ENCODE measurements around the gene PCGF3.
"Not testable (repeated sequence)": the region's sequence is repeated elsewhere in the genome, so short reads cannot be mapped to it uniquely, and the experiment has no call there.

The PCGF3 gene

GRCh38 chr4:730511-730910, 24.9 kb downstream of the PCGF3 start:
- Mint-ChIP-seq H3K27me3 (no peaks in the 10 kb centered on the region), H3K4me1 (peaks cover 19% of the 10 kb centered on the region), H3K9me3 (no peaks in the 10 kb centered on the region), H3K36me3 (peaks cover 35% of the 10 kb centered on the region), H3K27ac (no peak overlapping the region), H3K4me3 (no peak overlapping the region)
- no peak for ATAC-seq

- H3K27me3 Mint-ChIP-seq, H3K27ac Mint-ChIP-seq, H3K9me3 Mint-ChIP-seq, H3K4me3 Mint-ChIP-seq: not testable (repeated sequence)
- Mint-ChIP-seq H3K36me3 (peaks cover 39% of the 10 kb centered on the region), H3K4me1 (peaks cover 18% of the 10 kb centered on the region)
- peak; percentile 57 for ATAC-seq
Measured at GRCh38 chr4:730946-731904, 25.6 kb downstream of the PCGF3 start.

GRCh38 chr4:731954-732353, 26.3 kb downstream of the PCGF3 start:
- not testable (repeated sequence) for H3K9me3 Mint-ChIP-seq, H3K27me3 Mint-ChIP-seq, H3K4me3 Mint-ChIP-seq, H3K27ac Mint-ChIP-seq
- peaks cover 11% of the 10 kb centered on the region for H3K4me1 Mint-ChIP-seq
- peak; percentile 62 for ATAC-seq
- peaks cover 39% of the 10 kb centered on the region for H3K36me3 Mint-ChIP-seq

DNA sequence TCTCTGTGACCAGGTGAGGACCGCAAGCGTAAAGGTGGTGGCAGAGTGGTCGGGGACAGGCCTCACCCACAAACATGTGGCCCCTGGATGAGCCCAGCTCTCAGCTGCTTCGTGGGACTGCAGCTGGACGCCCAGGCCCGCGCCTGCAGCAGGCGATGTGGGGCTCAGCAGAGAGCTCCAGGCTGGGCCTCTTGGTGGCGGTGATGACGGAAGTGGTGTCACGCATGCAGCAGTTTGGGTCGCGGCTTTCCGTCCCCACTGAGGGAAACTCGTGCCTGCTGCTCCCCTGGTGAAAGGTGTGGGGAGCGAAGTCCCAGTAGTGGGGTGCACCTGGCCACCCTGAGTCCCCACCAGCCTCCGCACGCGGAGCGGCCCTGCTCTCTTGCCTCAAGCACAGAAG, 26.9 kb downstream of the PCGF3 start:
- Mint-ChIP-seq H3K9me3 (no peaks in the 10 kb centered on the region), H3K4me3 (no peak overlapping the region), H3K27ac (no peak overlapping the region), H3K36me3 (peaks cover 40% of the 10 kb centered on the region), H3K27me3 (no peaks in the 10 kb centered on the region), H3K4me1 (peaks cover 6% of the 10 kb centered on the region)
- peak; percentile 13 for ATAC-seq

GRCh38 chr4:732911-733630, 27.4 kb downstream of the PCGF3 start:
- Mint-ChIP-seq H3K27me3 (no peaks in the 10 kb centered on the region), H3K9me3 (no peaks in the 10 kb centered on the region), H3K4me3 (no peak overlapping the region), H3K4me1 (peaks cover under 1% of the 10 kb centered on the region), H3K27ac (no peak overlapping the region), H3K36me3 (peaks cover 46% of the 10 kb centered on the region)
- peak; percentile 46 for ATAC-seq

DNA sequence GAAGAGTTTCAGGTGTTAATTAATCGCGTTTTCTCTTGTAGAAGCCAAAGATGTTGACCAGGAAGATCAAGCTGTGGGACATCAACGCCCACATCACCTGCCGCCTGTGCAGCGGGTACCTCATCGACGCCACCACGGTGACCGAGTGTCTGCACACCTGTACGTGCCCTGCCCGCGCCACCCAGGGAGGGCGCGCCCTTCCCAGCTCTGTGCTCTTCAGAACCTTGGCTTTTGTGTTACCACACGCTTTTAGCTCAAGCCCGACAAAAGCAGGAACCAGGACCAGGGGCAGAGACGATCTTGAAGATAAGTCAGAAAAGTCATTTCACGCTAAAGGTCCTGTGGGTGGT, 28.0 kb downstream of the PCGF3 start:
- H3K27ac Mint-ChIP-seq: no peak overlapping the region
- no peaks in the 10 kb centered on the region for H3K27me3 Mint-ChIP-seq
- no peaks in the 10 kb centered on the region for H3K9me3 Mint-ChIP-seq
- peaks cover 48% of the 10 kb centered on the region for H3K36me3 Mint-ChIP-seq
- no peak overlapping the region for H3K4me3 Mint-ChIP-seq
- no peak for ATAC-seq
- H3K4me1 Mint-ChIP-seq: no peaks in the 10 kb centered on the region

DNA sequence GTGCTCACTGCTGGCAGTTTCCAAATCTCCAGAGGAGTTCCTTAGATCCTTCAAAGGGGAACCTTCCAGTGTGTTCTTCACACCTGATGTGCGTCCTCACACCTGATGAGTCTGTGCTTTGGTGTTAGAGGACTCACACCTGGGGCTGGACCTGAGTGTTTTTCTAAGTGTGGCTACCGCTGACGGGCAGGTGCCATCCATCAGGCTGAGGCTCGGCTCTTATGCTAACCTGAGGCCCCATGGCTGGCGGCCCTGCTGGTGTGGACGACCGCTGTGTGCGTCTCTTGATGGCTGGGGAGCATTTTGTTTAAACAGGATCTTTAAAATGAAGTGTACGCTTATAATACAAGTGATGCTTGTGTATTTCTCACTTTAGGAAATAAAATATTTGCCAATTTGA, 28.4 kb downstream of the PCGF3 start:
- H3K27ac Mint-ChIP-seq: no peak overlapping the region

DNA sequence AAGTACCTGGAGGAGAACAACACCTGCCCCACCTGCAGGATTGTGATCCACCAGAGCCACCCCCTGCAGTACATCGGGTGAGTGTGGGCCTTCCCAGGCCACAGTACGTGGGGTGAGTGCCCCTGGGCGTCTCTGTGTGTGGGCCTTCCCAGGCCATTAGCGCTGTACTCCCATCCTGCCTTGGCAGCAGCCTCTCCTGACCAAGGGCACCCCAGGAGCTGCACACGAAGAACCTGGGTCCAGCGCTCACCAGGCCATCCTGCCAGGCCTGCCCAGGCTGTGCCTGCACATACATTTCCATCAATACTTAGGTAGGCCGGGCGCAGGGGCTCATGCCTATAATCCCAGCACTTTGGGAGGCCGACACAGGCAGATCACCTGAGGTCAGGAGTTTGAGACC, 29.3 kb downstream of the PCGF3 start:
- Mint-ChIP-seq H3K36me3 (peaks cover 48% of the 10 kb centered on the region), H3K4me3 (no peak overlapping the region), H3K27ac (no peak overlapping the region), H3K27me3 (no peaks in the 10 kb centered on the region), H3K9me3 (no peaks in the 10 kb centered on the region), H3K4me1 (no peaks in the 10 kb centered on the region)
- ATAC-seq: no peak

More for the DNA sequence above, 28.4 kb downstream of the PCGF3 start:
- H3K4me3 Mint-ChIP-seq: no peak overlapping the region
- H3K4me1 Mint-ChIP-seq: no peaks in the 10 kb centered on the region
- H3K27me3 Mint-ChIP-seq: no peaks in the 10 kb centered on the region
- peaks cover 48% of the 10 kb centered on the region for H3K36me3 Mint-ChIP-seq
- H3K9me3 Mint-ChIP-seq: no peaks in the 10 kb centered on the region
- no peak for ATAC-seq

- ATAC-seq: no peak
- H3K9me3 Mint-ChIP-seq: no peaks in the 10 kb centered on the region
- no peaks in the 10 kb centered on the region for H3K4me1 Mint-ChIP-seq
- no peak overlapping the region for H3K27ac Mint-ChIP-seq
- H3K36me3 Mint-ChIP-seq: peaks cover 46% of the 10 kb centered on the region
- no peaks in the 10 kb centered on the region for H3K27me3 Mint-ChIP-seq
- H3K4me3 Mint-ChIP-seq: no peak overlapping the region
Measured at GRCh38 chr4:735583-735982, 30.0 kb downstream of the PCGF3 start.

DNA sequence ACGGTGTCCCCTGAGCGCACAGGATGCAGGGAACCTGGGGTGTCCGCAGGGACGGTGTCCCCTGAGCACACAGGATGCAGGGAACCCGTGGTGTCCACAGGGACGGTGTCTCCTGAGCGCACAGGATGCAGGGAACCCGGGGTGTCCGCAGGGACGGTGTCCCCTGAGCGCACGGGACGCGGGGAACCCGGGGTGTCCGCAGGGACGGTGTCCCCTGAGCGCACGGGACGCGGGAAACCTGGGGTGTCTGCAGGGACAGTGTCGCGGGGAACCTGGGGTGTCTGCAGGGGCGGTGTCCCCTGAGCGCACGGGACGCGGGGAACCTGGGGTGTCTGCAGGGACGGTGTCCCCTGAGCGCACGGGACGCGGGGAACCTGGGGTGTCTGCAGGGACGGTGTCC, 30.9 kb downstream of the PCGF3 start:
- H3K36me3 Mint-ChIP-seq: peaks cover 38% of the 10 kb centered on the region
- H3K4me1 Mint-ChIP-seq, H3K27ac Mint-ChIP-seq, H3K4me3 Mint-ChIP-seq, ATAC-seq, H3K9me3 Mint-ChIP-seq, H3K27me3 Mint-ChIP-seq: not testable (repeated sequence)

- H3K4me1 Mint-ChIP-seq: peaks cover 8% of the 10 kb centered on the region
- H3K27me3 Mint-ChIP-seq: no peaks in the 10 kb centered on the region
- peaks cover 44% of the 10 kb centered on the region for H3K36me3 Mint-ChIP-seq
- ATAC-seq: peak; percentile 28
- no peak overlapping the region for H3K27ac Mint-ChIP-seq
- no peaks in the 10 kb centered on the region for H3K9me3 Mint-ChIP-seq
- H3K4me3 Mint-ChIP-seq: no peak overlapping the region
Measured at GRCh38 chr4:738781-739280, 33.2 kb downstream of the PCGF3 start.

DNA sequence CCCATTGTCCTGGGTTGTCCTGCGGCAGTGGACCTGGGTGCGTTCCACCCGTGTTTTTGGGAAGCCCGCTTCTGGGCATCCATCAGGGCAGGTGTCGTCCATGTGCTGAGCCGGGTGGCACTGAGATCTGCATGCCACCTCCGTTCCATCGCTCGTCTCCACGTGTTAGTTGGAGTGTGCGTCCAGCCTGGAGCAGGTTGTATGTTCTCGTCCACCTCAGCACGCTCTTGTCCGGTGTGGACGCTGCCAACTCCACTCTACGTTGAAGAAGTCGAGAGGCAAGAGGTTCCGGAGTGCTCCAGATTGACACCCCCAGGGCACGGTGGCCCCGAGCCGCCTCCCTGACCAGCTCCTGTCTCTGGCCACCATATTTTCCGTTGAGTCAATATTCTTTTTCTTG, 33.9 kb downstream of the PCGF3 start:
- peaks cover 13% of the 10 kb centered on the region for H3K4me1 Mint-ChIP-seq
- H3K9me3 Mint-ChIP-seq: no peaks in the 10 kb centered on the region
- no peak for ATAC-seq
- H3K36me3 Mint-ChIP-seq: peaks cover 44% of the 10 kb centered on the region
- no peak overlapping the region for H3K4me3 Mint-ChIP-seq
- H3K27ac Mint-ChIP-seq: no peak overlapping the region
- no peaks in the 10 kb centered on the region for H3K27me3 Mint-ChIP-seq

- Mint-ChIP-seq H3K4me3 (no peak overlapping the region), H3K27ac (no peak overlapping the region), H3K4me1 (peaks cover 13% of the 10 kb centered on the region), H3K36me3 (peaks cover 41% of the 10 kb centered on the region), H3K9me3 (no peaks in the 10 kb centered on the region), H3K27me3 (no peaks in the 10 kb centered on the region)
- ATAC-seq: no peak
Measured at GRCh38 chr4:740011-740410, 34.4 kb downstream of the PCGF3 start.

DNA sequence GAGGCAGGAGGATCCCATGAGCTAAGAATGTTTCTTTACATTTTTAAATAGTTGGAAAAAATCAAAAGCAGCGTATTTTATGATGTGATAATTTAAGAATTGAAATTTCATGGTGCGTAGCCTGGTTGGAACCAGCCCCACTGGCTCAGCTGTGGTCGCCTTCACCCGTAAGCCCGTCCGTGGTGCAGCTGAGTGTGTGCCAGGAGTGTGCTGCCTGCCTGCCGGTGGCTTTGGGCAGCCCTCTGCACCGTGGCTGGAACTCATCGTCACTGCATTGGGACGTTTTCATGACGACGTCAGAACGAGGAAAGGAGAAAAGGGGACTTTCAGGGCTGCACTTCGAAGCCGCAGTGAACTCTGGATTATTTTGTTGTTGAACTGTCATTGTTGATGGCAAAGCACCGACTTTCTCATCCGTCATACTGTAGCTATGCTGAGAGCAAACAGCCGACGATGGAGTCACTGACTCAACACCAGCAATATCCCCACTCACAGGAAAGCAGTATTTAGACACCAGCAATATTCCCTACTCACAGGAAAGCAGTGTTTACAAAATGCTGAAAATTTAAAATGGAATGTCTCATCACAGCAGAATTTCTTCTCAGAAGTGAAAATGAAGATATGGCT, 35.1 kb downstream of the PCGF3 start:
- no peak overlapping the region for H3K4me3 Mint-ChIP-seq
- peaks cover 13% of the 10 kb centered on the region for H3K4me1 Mint-ChIP-seq
- no peaks in the 10 kb centered on the region for H3K27me3 Mint-ChIP-seq
- H3K36me3 Mint-ChIP-seq: peaks cover 34% of the 10 kb centered on the region
- no peak overlapping the region for H3K27ac Mint-ChIP-seq
- no peaks in the 10 kb centered on the region for H3K9me3 Mint-ChIP-seq
- no peak for ATAC-seq

- ATAC-seq: no peak
- Mint-ChIP-seq H3K9me3 (no peaks in the 10 kb centered on the region), H3K36me3 (peaks cover 33% of the 10 kb centered on the region), H3K27me3 (no peaks in the 10 kb centered on the region), H3K27ac (peak overlapping the region; percentile 46), H3K4me3 (no peak overlapping the region), H3K4me1 (peaks cover 13% of the 10 kb centered on the region)
Measured at GRCh38 chr4:742096-742741, 36.6 kb downstream of the PCGF3 start.

Measured in stimulated activated memory B cell treated with anti-CD40 and anti-IgM and Interleukin-4, amounts not matched to agents 10 μg/mL and 1 μg/mL and 100 μg/mL, for 72 hours (primary cell).